HFFc6 (cell line): ENCODE measurements around the gene FARS2. TPM values are rescaled to one million over a fixed set of nuclear protein-coding genes. Genes with fewer than 3 reads are reported as not detected.

Source experiments
- DNase-seq: peaks from one replicate; pipeline ENCODE4 v3.0.0-alpha.2; 2018
- H3K27ac Mint-ChIP-seq: 2 replicates; pipeline ENCODE4 v1.8.0; 2020; ENCODE audit warnings: mild to moderate bottlenecking, mixed read lengths
- H3K27me3 Mint-ChIP-seq: 2 replicates; pipeline ENCODE4 v1.8.0; 2021; ENCODE audit warnings: mild to moderate bottlenecking, moderate library complexity, mixed read lengths; ENCODE audit not compliant: insufficient read depth
- H3K36me3 Mint-ChIP-seq: 2 replicates; pipeline ENCODE4 v1.8.0; 2021; ENCODE audit warnings: low read depth, mixed read lengths
- H3K4me1 Mint-ChIP-seq: 2 replicates; pipeline ENCODE4 v1.8.0; 2020; ENCODE audit warnings: low read depth, mixed read lengths
- H3K4me3 Mint-ChIP-seq: 2 replicates; pipeline ENCODE4 v1.8.0; 2020; ENCODE audit warnings: mild to moderate bottlenecking, moderate library complexity, mixed read lengths
- H3K9me3 Mint-ChIP-seq: 2 replicates; pipeline ENCODE4 v1.8.0; 2020; ENCODE audit warnings: mild to moderate bottlenecking, mixed read lengths
- CTCF ChIP-seq: fragments of 200-600 bp; sonication (generic); IDR thresholded peaks from 2 replicates; pipeline ENCODE4 v1.5.0; 2021; ENCODE audit warnings: antibody characterized with exemption, mild to moderate bottlenecking
- total RNA-seq, 6 experiments: library from RNA; stranded (reverse); fragmentation: NEBNext Ultra II Directional; extraction: Animal tissue kit (Norgen Biotek cat#: 25700); gene quantifications; 2 replicates in 1 of 6; 3 replicates in 5 of 6; pipeline ENCODE4 v1.2.3, GENCODE V29; 2021

Gene FARS2
- total RNA-seq, 6 experiments from 2014 or later = 11.5 to 16.4 (median 13.1) TPM

- no peak for DNase-seq
- Mint-ChIP-seq H3K9me3 (no peaks in the 10 kb centered on the region), H3K4me1 (peaks cover 26% of the 10 kb centered on the region), H3K27ac (no peak overlapping the region), H3K36me3 (no peaks in the 10 kb centered on the region), H3K27me3 (no peaks in the 10 kb centered on the region), H3K4me3 (no peak overlapping the region)
- TF ChIP-seq CTCF = no peak
These were observed 29.2 kb downstream of the FARS2 start for GRCh38 chr6:5290500-5290899.

GRCh38 chr6:5292154-5292553 lies 30.8 kb downstream of the FARS2 start:
- no peak for DNase-seq
- Mint-ChIP-seq H3K27me3 (no peaks in the 10 kb centered on the region), H3K4me3 (no peak overlapping the region), H3K9me3 (no peaks in the 10 kb centered on the region), H3K4me1 (peaks cover 24% of the 10 kb centered on the region), H3K36me3 (no peaks in the 10 kb centered on the region), H3K27ac (no peak overlapping the region)
- no peak for TF ChIP-seq CTCF

- H3K4me1 Mint-ChIP-seq = peaks cover 12% of the 10 kb centered on the region
- no peak overlapping the region for H3K4me3 Mint-ChIP-seq
- H3K36me3 Mint-ChIP-seq = no peaks in the 10 kb centered on the region
- no peak for DNase-seq
- TF ChIP-seq CTCF = no peak
- no peaks in the 10 kb centered on the region for H3K27me3 Mint-ChIP-seq
- H3K27ac Mint-ChIP-seq = no peak overlapping the region
- no peaks in the 10 kb centered on the region for H3K9me3 Mint-ChIP-seq
These were observed 32.4 kb downstream of the FARS2 start for GRCh38 chr6:5293692-5294091.

- Mint-ChIP-seq H3K27ac (no peak overlapping the region), H3K36me3 (no peaks in the 10 kb centered on the region), H3K27me3 (no peaks in the 10 kb centered on the region), H3K4me3 (no peak overlapping the region), H3K4me1 (peaks cover 12% of the 10 kb centered on the region), H3K9me3 (no peaks in the 10 kb centered on the region)
- no peak for TF ChIP-seq CTCF
- DNase-seq = no peak
These were observed 33.3 kb downstream of the FARS2 start for GRCh38 chr6:5294392-5295211.

GRCh38 chr6:5295623-5296022 lies 34.3 kb downstream of the FARS2 start:
- no peak for DNase-seq
- Mint-ChIP-seq H3K4me1 (peaks cover 19% of the 10 kb centered on the region), H3K36me3 (no peaks in the 10 kb centered on the region), H3K4me3 (no peak overlapping the region), H3K27me3 (no peaks in the 10 kb centered on the region), H3K9me3 (no peaks in the 10 kb centered on the region), H3K27ac (no peak overlapping the region)
- no peak for TF ChIP-seq CTCF
